ENCODE measurements around the gene KDM6B. TPM values are rescaled to one million over a fixed set of nuclear protein-coding genes. Genes with fewer than 3 reads are reported as not detected.

KDM6B gene
- total RNA-seq, 1 experiment from 2014 or later = 28.9 TPM

DNA sequence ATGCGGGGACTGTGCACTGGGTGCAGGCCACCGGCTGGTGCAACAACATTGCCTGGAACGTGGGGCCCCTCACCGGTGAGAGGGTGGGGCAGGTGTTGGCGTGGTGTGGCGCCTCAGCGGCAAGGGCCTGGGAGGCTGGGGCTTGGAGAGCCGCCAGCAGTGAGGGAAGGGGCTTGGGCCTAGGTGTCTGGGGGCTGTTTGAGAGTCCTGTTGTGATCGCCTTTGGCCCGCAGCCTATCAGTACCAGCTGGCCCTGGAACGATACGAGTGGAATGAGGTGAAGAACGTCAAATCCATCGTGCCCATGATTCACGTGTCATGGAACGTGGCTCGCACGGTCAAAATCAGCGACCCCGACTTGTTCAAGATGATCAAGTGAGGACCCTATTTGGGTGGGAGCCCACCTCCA is 18.2 kb downstream of the KDM6B start:
- Histone ChIP-seq H3K27me3 (ENCODE audit: insufficient read depth, low read length) (peaks cover 30% of the 10 kb centered on the region; the same call in 1 of the 2 replicates), H3K27ac (ENCODE audit: insufficient read length, low read depth, low read length) (no peak overlapping the region), H2BK12ac (ENCODE audit: insufficient read length, low read depth, low read length) (no peak overlapping the region), H3T11ph (ENCODE audit: low read length) (no peak overlapping the region), H3K9ac (ENCODE audit: extremely low read depth, insufficient read length, low read length) (no peak overlapping the region), H2BK5ac (ENCODE audit: insufficient read length, low read length) (no peak overlapping the region), H3K4me1 (ENCODE audit: insufficient read depth, low read length) (no peaks in the 10 kb centered on the region; the same call in 1 of the 2 replicates), H4K91ac (ENCODE audit: insufficient read length, low read depth, low read length) (no peak overlapping the region), H4K8ac (replicated peaks; ENCODE audit: insufficient read length, low read depth, low read length) (no peak overlapping the region), H3K14ac (ENCODE audit: insufficient read depth, low read length) (no peak overlapping the region; the same call in 1 of the 2 replicates), H3K4ac (ENCODE audit: low read depth, low read length) (no peak overlapping the region), H3K56ac (ENCODE audit: insufficient read length, low read depth, low read length) (no peak overlapping the region), H3K79me1 (ENCODE audit: insufficient read depth, low read depth, low read length, poor library complexity, severe bottlenecking) (no peaks in the 10 kb centered on the region), H4K5ac (ENCODE audit: insufficient read length, low read depth, low read length) (no peak overlapping the region), H2BK120ac (ENCODE audit: low read depth, low read length, poor library complexity, severe bottlenecking) (no peak overlapping the region), H3K23me2 (ENCODE audit: insufficient read length, low read depth, low read length, poor library complexity, severe bottlenecking) (peaks cover 26% of the 10 kb centered on the region), H3K79me2 (ENCODE audit: insufficient read depth, low read length) (no peaks in the 10 kb centered on the region), H2BK20ac (ENCODE audit: low read depth, low read length, poor library complexity, severe bottlenecking) (no peak overlapping the region), H4K20me1 (ENCODE audit: control insufficient read depth, insufficient read depth, insufficient read length) (no peaks in the 10 kb centered on the region), H2BK15ac (ENCODE audit: low read depth, low read length) (no peak overlapping the region), H2AK5ac (ENCODE audit: insufficient read length, low read length) (no peak overlapping the region), H2AFZ (ENCODE audit: low read length) (no peak overlapping the region), H3K23ac (ENCODE audit: insufficient read length, low read depth, low read length) (no peak overlapping the region), H3K9me3 (ENCODE audit: control insufficient read depth, low read depth, low read length) (no peaks in the 10 kb centered on the region), H3K4me2 (ENCODE audit: insufficient read depth, insufficient read length, low read length) (no peak overlapping the region), H3K18ac (ENCODE audit: insufficient read length, low read depth, low read length) (no peak overlapping the region)
- no CpG with 5 or more reads among the region's 20 CpGs for WGBS (ENCODE audit: extremely low coverage, insufficient read length, low lambda C conversion rate)
- peaks cover 16 to 31% of the 10 kb centered on the region in 2 experiments for H3K4me1 Mint-ChIP-seq
- DNase-seq = no peak
- peaks cover 0 to 40% (median 26%) of the 10 kb centered on the region in 3 experiments; a peak in 4 of 7 replicates for H3K36me3 Mint-ChIP-seq (ENCODE audit: insufficient read depth in 1 of 3, low read depth in 3 of 3)
- TF ChIP-seq, protein P1, sequence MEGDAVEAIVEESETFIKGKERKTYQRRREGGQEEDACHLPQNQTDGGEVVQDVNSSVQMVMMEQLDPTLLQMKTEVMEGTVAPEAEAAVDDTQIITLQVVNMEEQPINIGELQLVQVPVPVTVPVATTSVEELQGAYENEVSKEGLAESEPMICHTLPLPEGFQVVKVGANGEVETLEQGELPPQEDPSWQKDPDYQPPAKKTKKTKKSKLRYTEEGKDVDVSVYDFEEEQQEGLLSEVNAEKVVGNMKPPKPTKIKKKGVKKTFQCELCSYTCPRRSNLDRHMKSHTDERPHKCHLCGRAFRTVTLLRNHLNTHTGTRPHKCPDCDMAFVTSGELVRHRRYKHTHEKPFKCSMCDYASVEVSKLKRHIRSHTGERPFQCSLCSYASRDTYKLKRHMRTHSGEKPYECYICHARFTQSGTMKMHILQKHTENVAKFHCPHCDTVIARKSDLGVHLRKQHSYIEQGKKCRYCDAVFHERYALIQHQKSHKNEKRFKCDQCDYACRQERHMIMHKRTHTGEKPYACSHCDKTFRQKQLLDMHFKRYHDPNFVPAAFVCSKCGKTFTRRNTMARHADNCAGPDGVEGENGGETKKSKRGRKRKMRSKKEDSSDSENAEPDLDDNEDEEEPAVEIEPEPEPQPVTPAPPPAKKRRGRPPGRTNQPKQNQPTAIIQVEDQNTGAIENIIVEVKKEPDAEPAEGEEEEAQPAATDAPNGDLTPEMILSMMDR (conservative IDR thresholded peaks at IDR 0.05) = no peak
- 0 out of 5 replicates have a peak, but pooled peaks cover 0 to 3% of the 10 kb centered on the region in 2 experiments for H3K9me3 Mint-ChIP-seq
- peaks cover 18% of the 10 kb centered on the region for H3K27me3 Mint-ChIP-seq (ENCODE audit: low read depth)
- peak overlapping the region in 1 of 2 experiments; percentile 84; a peak in 2 of 5 replicates for H3K4me3 Mint-ChIP-seq
- no peak overlapping the region for H3K27ac Mint-ChIP-seq

Measured in H9 (cell line).